Lower lobe of right lung (tissue), 2 donors: ENCODE measurements around the gene NPW. TPM values are rescaled to one million over a fixed set of nuclear protein-coding genes. Genes with fewer than 3 reads are reported as not detected.

ENCODE experiments used
- ATAC-seq, 2 donors: fragments of 200-7000 bp; cut with Tn5 transposase; one replicate each; pipeline ENCODE4 v1.9.1; 2020 to 2022; ENCODE audit warnings: mild to moderate bottlenecking in 2 of 2, moderate library complexity in 2 of 2
- DNase-seq: peaks from one replicate; pipeline ENCODE4 v3.0.0-alpha.2; 2020
- H3K27ac ChIP-seq: fragments of 200-600 bp; one replicate; pipeline ENCODE4 v1.8.0; 2022
- H3K27me3 ChIP-seq: fragments of 200-600 bp; one replicate; pipeline ENCODE4 v1.8.0; 2022; ENCODE audit warnings: low read depth
- H3K36me3 ChIP-seq: fragments of 200-600 bp; one replicate; pipeline ENCODE4 v1.8.0; 2022; ENCODE audit warnings: mild to moderate bottlenecking
- H3K4me1 ChIP-seq: fragments of 200-600 bp; one replicate; pipeline ENCODE4 v1.8.0; 2022
- H3K4me3 ChIP-seq: fragments of 200-600 bp; one replicate; pipeline ENCODE4 v1.8.0; 2022; ENCODE audit warnings: mild to moderate bottlenecking
- H3K9me3 ChIP-seq: fragments of 200-600 bp; one replicate; pipeline ENCODE4 v1.8.0; 2022
- CTCF ChIP-seq: fragments of 200-600 bp; IDR thresholded peaks from one replicate; pipeline ENCODE4 v1.8.0; 2022; ENCODE audit warnings: antibody characterized with exemption, mild to moderate bottlenecking
- intact Hi-C: fragments of 100-400 bp; cut with DNase I; formaldehyde crosslinking; loops from one replicate; pipeline ENCODE4 v1.11.0; 2022
- total RNA-seq: library from RNA; stranded (reverse); fragmentation: NEBNext Ultra II Directional; extraction: Animal tissue kit (Norgen Biotek cat#: 25700); gene quantifications from one replicate; pipeline ENCODE4 v1.2.1, GENCODE V29; 2021
- donor health status: DM: no; HTN: yes; CAD: no; lungs with severe emphysema.

NPW gene
- total RNA-seq, 1 donor from 2014 or later, result not detected

- no peak for TF ChIP-seq CTCF
- no peak for ATAC-seq
- H3K4me1 ChIP-seq, result no peaks in the 10 kb centered on the region
- no peak overlapping the region for H3K4me3 ChIP-seq
- no peaks in the 10 kb centered on the region for H3K9me3 ChIP-seq
- peaks cover 92% of the 10 kb centered on the region for H3K36me3 ChIP-seq
- no peaks in the 10 kb centered on the region for H3K27me3 ChIP-seq
- no peak overlapping the region for H3K27ac ChIP-seq
- no peak for DNase-seq
- intact Hi-C loops, result no loop called here
Measured at GRCh38 chr16:2058420-2058819, 38.8 kb downstream of the NPW start.

- ATAC-seq (no peak), DNase-seq (no peak)
- H3K27ac ChIP-seq, result no peak overlapping the region
- peaks cover 92% of the 10 kb centered on the region for H3K36me3 ChIP-seq
- no peak overlapping the region for H3K4me3 ChIP-seq
- TF ChIP-seq CTCF, result no peak
- no peaks in the 10 kb centered on the region for H3K4me1 ChIP-seq
- no peaks in the 10 kb centered on the region for H3K9me3 ChIP-seq
- H3K27me3 ChIP-seq, result no peaks in the 10 kb centered on the region
- intact Hi-C loops, result no loop called here
Measured at GRCh38 chr16:2058872-2059271, 39.3 kb downstream of the NPW start.

- Histone ChIP-seq H3K36me3 (peaks cover 89% of the 10 kb centered on the region), H3K4me1 (no peaks in the 10 kb centered on the region), H3K27ac (no peak overlapping the region), H3K27me3 (no peaks in the 10 kb centered on the region), H3K4me3 (no peak overlapping the region), H3K9me3 (no peaks in the 10 kb centered on the region)
- intact Hi-C loops, result no loop called here
- no peak for TF ChIP-seq CTCF
- ATAC-seq, result no peak
- DNase-seq, result no peak
Measured at GRCh38 chr16:2060346-2060745, 40.8 kb downstream of the NPW start.

GRCh38 chr16:2061023-2061422 is 41.4 kb downstream of the NPW start:
- Histone ChIP-seq H3K36me3 (peaks cover 91% of the 10 kb centered on the region), H3K4me3 (no peak overlapping the region), H3K4me1 (no peaks in the 10 kb centered on the region), H3K27me3 (no peaks in the 10 kb centered on the region), H3K9me3 (no peaks in the 10 kb centered on the region), H3K27ac (no peak overlapping the region)
- intact Hi-C loops, result no loop called here
- DNase-seq (no peak), ATAC-seq (no peak)
- no peak for TF ChIP-seq CTCF

GRCh38 chr16:2061526-2061925 is 41.9 kb downstream of the NPW start:
- Histone ChIP-seq H3K36me3 (peaks cover 91% of the 10 kb centered on the region), H3K27me3 (no peaks in the 10 kb centered on the region), H3K9me3 (no peaks in the 10 kb centered on the region), H3K4me1 (no peaks in the 10 kb centered on the region), H3K27ac (no peak overlapping the region), H3K4me3 (no peak overlapping the region)
- intact Hi-C loops, result no loop called here
- DNase-seq (no peak), ATAC-seq (no peak)
- TF ChIP-seq CTCF, result no peak

GRCh38 chr16:2062801-2063200 is 43.2 kb downstream of the NPW start:
- no peak for TF ChIP-seq CTCF
- H3K27ac ChIP-seq, result no peak overlapping the region
- DNase-seq, result no peak
- no peaks in the 10 kb centered on the region for H3K4me1 ChIP-seq
- H3K9me3 ChIP-seq, result no peaks in the 10 kb centered on the region
- no peaks in the 10 kb centered on the region for H3K27me3 ChIP-seq
- intact Hi-C loops, result no loop called here
- peaks cover 92% of the 10 kb centered on the region for H3K36me3 ChIP-seq
- no peak overlapping the region for H3K4me3 ChIP-seq
- ATAC-seq, result peak in 1 of 2 donors; percentile 5
